HAP-1 (cell line): ENCODE results near the gene DLG2.
"Not testable (repeated sequence)": the region's sequence is repeated elsewhere in the genome, so short reads cannot be mapped to it uniquely, and the experiment has no call there.

Experiments
- DNase-seq, 2 experiments: peaks; one replicate each; pipeline ENCODE4 v3.0.0-alpha.2; 2016 to 2020; ENCODE audit warnings: low spot score in 2 of 2
- H3K27me3 ChIP-seq: fragments of 250-450 bp; sonication (Bioruptor Pico); 2 replicates; pipeline ENCODE4 v1.5.1; 2020; ENCODE audit warnings: low read depth, mild to moderate bottlenecking, moderate library complexity
- H3K36me3 ChIP-seq: fragments of 250-450 bp; sonication (Bioruptor Pico); replicated peaks from 2 replicates; pipeline ENCODE4 v1.5.1; 2020; ENCODE audit warnings: mild to moderate bottlenecking
- H3K4me1 ChIP-seq: fragments of 250-450 bp; sonication (Bioruptor Pico); 2 replicates; pipeline ENCODE4 v1.5.1; 2020; ENCODE audit warnings: mild to moderate bottlenecking
- H3K4me3 ChIP-seq: fragments of 250-450 bp; sonication (Bioruptor Pico); 2 replicates; pipeline ENCODE4 v1.5.1; 2020; ENCODE audit warnings: mild to moderate bottlenecking, moderate library complexity
- H3K9me3 ChIP-seq: fragments of 250-450 bp; sonication (Bioruptor Pico); 2 replicates; pipeline ENCODE4 v1.5.1; 2020; ENCODE audit warnings: mild to moderate bottlenecking, moderate library complexity
- in situ Hi-C: fragments of 300-500 bp; cut with MboI; formaldehyde crosslinking; loops from 3 replicates; pipeline ENCODE4 v1.14.3; 2020; ENCODE audit warnings: low sequenced_read_pairs, inconsistent platforms, mixed read lengths

DLG2 gene

GRCh38 chr11:85236211-85236610 lies 390.9 kb downstream of the DLG2 start:
- H3K9me3 ChIP-seq, result no peaks in the 10 kb centered on the region
- in situ Hi-C loops, result no loop called here
- H3K36me3 ChIP-seq, result no peaks in the 10 kb centered on the region
- no peak for DNase-seq
- H3K4me1 ChIP-seq, result no peaks in the 10 kb centered on the region
- no peaks in the 10 kb centered on the region for H3K27me3 ChIP-seq
- no peak overlapping the region for H3K4me3 ChIP-seq

GRCh38 chr11:85232559-85232958 lies 394.6 kb downstream of the DLG2 start:
- DNase-seq, result no peak
- H3K9me3 ChIP-seq, result no peaks in the 10 kb centered on the region; the same call in 1 of the 2 replicates
- H3K36me3 ChIP-seq, result no peaks in the 10 kb centered on the region
- in situ Hi-C loops, result no loop called here
- no peak overlapping the region for H3K4me3 ChIP-seq
- no peaks in the 10 kb centered on the region for H3K4me1 ChIP-seq
- no peaks in the 10 kb centered on the region for H3K27me3 ChIP-seq

- H3K4me1 ChIP-seq, result no peaks in the 10 kb centered on the region
- no peaks in the 10 kb centered on the region for H3K27me3 ChIP-seq
- in situ Hi-C loops, result no loop called here
- no peak overlapping the region for H3K4me3 ChIP-seq
- no peak for DNase-seq
- no peaks in the 10 kb centered on the region; the same call in 1 of the 2 replicates for H3K9me3 ChIP-seq
- no peaks in the 10 kb centered on the region for H3K36me3 ChIP-seq
Observed at GRCh38 chr11:85231588-85231987, 395.6 kb downstream of the DLG2 start.

- H3K4me1 ChIP-seq, DNase-seq, in situ Hi-C loops, H3K27me3 ChIP-seq, H3K36me3 ChIP-seq, H3K9me3 ChIP-seq, H3K4me3 ChIP-seq: not testable (repeated sequence)
Observed at GRCh38 chr11:85229723-85230122, 397.4 kb downstream of the DLG2 start.

- Histone ChIP-seq H3K36me3 (no peaks in the 10 kb centered on the region), H3K4me3 (no peak overlapping the region), H3K9me3 (peaks cover 5% of the 10 kb centered on the region; the same call in 1 of the 2 replicates), H3K27me3 (no peaks in the 10 kb centered on the region), H3K4me1 (no peaks in the 10 kb centered on the region)
- in situ Hi-C loops, result no loop called here
- DNase-seq, result no peak
Observed at GRCh38 chr11:85196968-85197367, 430.2 kb downstream of the DLG2 start.

- no peak for DNase-seq
- H3K36me3 ChIP-seq, result no peaks in the 10 kb centered on the region
- H3K4me1 ChIP-seq, result no peaks in the 10 kb centered on the region
- H3K27me3 ChIP-seq, result no peaks in the 10 kb centered on the region
- no peaks in the 10 kb centered on the region for H3K9me3 ChIP-seq
- in situ Hi-C loops, result no loop called here
- no peak overlapping the region for H3K4me3 ChIP-seq
Observed at GRCh38 chr11:85195934-85196333, 431.2 kb downstream of the DLG2 start.

- in situ Hi-C loops, result no loop called here
- no peak overlapping the region for H3K4me3 ChIP-seq
- no peaks in the 10 kb centered on the region for H3K9me3 ChIP-seq
- no peaks in the 10 kb centered on the region for H3K27me3 ChIP-seq
- no peak for DNase-seq
- H3K4me1 ChIP-seq, result peaks cover 3% of the 10 kb centered on the region
- no peaks in the 10 kb centered on the region for H3K36me3 ChIP-seq
Observed at GRCh38 chr11:85187992-85188391, 439.2 kb downstream of the DLG2 start.

- Histone ChIP-seq H3K9me3 (no peaks in the 10 kb centered on the region), H3K4me3 (no peak overlapping the region), H3K4me1 (peaks cover 31% of the 10 kb centered on the region), H3K36me3 (no peaks in the 10 kb centered on the region), H3K27me3 (no peaks in the 10 kb centered on the region)
- in situ Hi-C loops, result no loop called here
- DNase-seq, result no peak
Observed at GRCh38 chr11:85184721-85185120, 442.4 kb downstream of the DLG2 start.

GRCh38 chr11:85182441-85183387 lies 444.4 kb downstream of the DLG2 start:
- in situ Hi-C loops, result no loop called here
- H3K27me3 ChIP-seq, result no peaks in the 10 kb centered on the region
- H3K4me3 ChIP-seq, result no peak overlapping the region
- H3K36me3 ChIP-seq, result no peaks in the 10 kb centered on the region
- H3K9me3 ChIP-seq, result no peaks in the 10 kb centered on the region
- DNase-seq, result peak; percentile 73 to 98
- H3K4me1 ChIP-seq, result peaks cover 34% of the 10 kb centered on the region

- no peaks in the 10 kb centered on the region for H3K9me3 ChIP-seq
- in situ Hi-C loops, result no loop called here
- peak in 1 of 2 experiments; percentile 64 for DNase-seq
- no peak overlapping the region for H3K4me3 ChIP-seq
- peaks cover 34% of the 10 kb centered on the region for H3K4me1 ChIP-seq
- H3K27me3 ChIP-seq, result no peaks in the 10 kb centered on the region
- H3K36me3 ChIP-seq, result no peaks in the 10 kb centered on the region
Observed at GRCh38 chr11:85180528-85180927, 446.6 kb downstream of the DLG2 start.

GRCh38 chr11:85171648-85172257 lies 455.4 kb downstream of the DLG2 start:
- Histone ChIP-seq H3K27me3 (no peaks in the 10 kb centered on the region), H3K9me3 (peaks cover 3% of the 10 kb centered on the region; the same call in 1 of the 2 replicates), H3K4me3 (no peak overlapping the region), H3K4me1 (peaks cover 29% of the 10 kb centered on the region), H3K36me3 (no peaks in the 10 kb centered on the region)
- in situ Hi-C loops, result no loop called here
- no peak for DNase-seq

GRCh38 chr11:85170184-85170583 lies 457.0 kb downstream of the DLG2 start:
- no peak overlapping the region for H3K4me3 ChIP-seq
- peaks cover 43% of the 10 kb centered on the region for H3K4me1 ChIP-seq
- in situ Hi-C loops, result no loop called here
- no peak for DNase-seq
- peaks cover 3% of the 10 kb centered on the region; the same call in 1 of the 2 replicates for H3K9me3 ChIP-seq
- H3K36me3 ChIP-seq, result no peaks in the 10 kb centered on the region
- no peaks in the 10 kb centered on the region for H3K27me3 ChIP-seq

GRCh38 chr11:85167471-85167870 lies 459.7 kb downstream of the DLG2 start:
- Histone ChIP-seq H3K4me1 (peaks cover 53% of the 10 kb centered on the region), H3K9me3 (no peaks in the 10 kb centered on the region), H3K27me3 (no peaks in the 10 kb centered on the region), H3K36me3 (no peaks in the 10 kb centered on the region), H3K4me3 (no peak overlapping the region)
- in situ Hi-C loops, result no loop called here
- peak; percentile 37 to 97 for DNase-seq

- Histone ChIP-seq H3K9me3 (no peaks in the 10 kb centered on the region), H3K4me3 (no peak overlapping the region), H3K27me3 (no peaks in the 10 kb centered on the region), H3K4me1 (peaks cover 53% of the 10 kb centered on the region), H3K36me3 (no peaks in the 10 kb centered on the region)
- peak in 1 of 2 experiments; percentile 8 for DNase-seq
- in situ Hi-C loops, result no loop called here
Observed at GRCh38 chr11:85167038-85167437, 460.1 kb downstream of the DLG2 start.
